Kidney epithelial cell (primary cell): Measurements from ENCODE around the gene DDX54. TPM values are rescaled to one million over a fixed set of nuclear protein-coding genes. Genes with fewer than 3 reads are reported as not detected.

ENCODE experiments used
- DNase-seq: peaks from one replicate; pipeline ENCODE4 v3.0.0-alpha.2; 2010; ENCODE audit warnings: low read depth
- H3K27me3 ChIP-seq: 2 replicates; pipeline ENCODE4 v1.6.0; 2011; ENCODE audit warnings: low read length; ENCODE audit not compliant: control insufficient read depth, insufficient read depth
- H3K36me3 ChIP-seq: 2 replicates; pipeline ENCODE4 v1.5.1; 2011; ENCODE audit warnings: low read length; ENCODE audit not compliant: control insufficient read depth, insufficient read depth
- H3K4me3 ChIP-seq: 2 replicates; pipeline ENCODE4 v1.5.1; 2011; ENCODE audit warnings: low read depth, mild to moderate bottlenecking, control low read depth, low read length
- total RNA-seq: library from RNA; depleted of rRNA; stranded (reverse); fragments of >200 nt; gene quantifications from 2 replicates; pipeline ENCODE4 v1.2.3, GENCODE V29; 2015
- TF ChIP-seq, protein P1 (sequence below): IDR thresholded peaks from 2 replicates; pipeline ENCODE4 v1.5.1; 2011; ENCODE audit warnings: mild to moderate bottlenecking, moderate library complexity, low read length, control low read depth, inconsistent platforms; ENCODE audit not compliant: insufficient read depth, poor library complexity, severe bottlenecking

The DDX54 gene
- total RNA-seq, 1 donor from 2014 or later: 77.6 TPM

DNA sequence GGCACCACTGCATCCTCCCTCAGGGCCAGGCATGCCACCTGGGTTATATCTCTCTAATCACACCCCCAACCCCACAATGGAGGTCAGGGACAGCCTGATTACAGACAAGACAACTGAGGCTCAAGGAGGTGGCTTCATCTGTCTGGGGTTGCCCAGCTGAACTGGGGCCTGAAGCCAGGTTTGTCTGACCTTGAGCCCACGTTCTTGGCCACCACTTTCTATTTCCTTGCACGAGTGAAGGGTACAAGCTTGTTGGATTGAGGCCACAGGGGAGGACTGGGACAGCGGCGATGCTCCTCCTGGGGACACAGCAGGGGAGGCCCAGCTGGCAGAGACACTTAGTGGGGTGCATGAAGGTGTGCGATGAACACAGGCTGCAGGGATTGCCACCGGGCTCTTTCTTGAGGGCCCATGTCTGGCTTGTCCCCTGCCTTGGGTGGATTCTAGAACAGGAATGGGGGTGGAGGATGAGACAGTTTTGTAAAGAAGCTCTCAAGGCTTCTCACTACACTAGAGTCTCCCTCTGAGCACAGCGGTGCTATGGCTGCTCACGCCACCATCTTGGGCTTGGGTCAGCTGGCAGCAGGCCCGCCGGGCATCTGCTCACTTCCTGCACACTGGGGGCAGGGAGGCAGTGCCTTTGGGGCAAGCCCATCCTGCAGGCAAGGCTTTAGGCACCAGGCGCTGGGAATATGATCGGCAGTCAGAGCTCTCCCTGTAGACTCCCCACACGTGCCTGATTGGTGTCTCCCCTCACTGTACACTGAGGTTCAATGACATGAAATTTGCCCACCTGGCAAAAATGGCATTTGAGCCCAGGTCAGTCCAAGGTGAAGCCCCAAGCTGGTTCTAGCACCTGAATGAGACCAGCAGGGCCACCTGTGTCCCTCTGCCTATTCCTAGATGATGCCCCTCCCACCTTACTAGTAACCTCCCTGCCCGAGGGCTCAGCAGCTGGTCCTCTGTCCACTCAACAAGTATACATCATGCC lies 16.2 kb upstream of the DDX54 start:
- TF ChIP-seq, protein P1, sequence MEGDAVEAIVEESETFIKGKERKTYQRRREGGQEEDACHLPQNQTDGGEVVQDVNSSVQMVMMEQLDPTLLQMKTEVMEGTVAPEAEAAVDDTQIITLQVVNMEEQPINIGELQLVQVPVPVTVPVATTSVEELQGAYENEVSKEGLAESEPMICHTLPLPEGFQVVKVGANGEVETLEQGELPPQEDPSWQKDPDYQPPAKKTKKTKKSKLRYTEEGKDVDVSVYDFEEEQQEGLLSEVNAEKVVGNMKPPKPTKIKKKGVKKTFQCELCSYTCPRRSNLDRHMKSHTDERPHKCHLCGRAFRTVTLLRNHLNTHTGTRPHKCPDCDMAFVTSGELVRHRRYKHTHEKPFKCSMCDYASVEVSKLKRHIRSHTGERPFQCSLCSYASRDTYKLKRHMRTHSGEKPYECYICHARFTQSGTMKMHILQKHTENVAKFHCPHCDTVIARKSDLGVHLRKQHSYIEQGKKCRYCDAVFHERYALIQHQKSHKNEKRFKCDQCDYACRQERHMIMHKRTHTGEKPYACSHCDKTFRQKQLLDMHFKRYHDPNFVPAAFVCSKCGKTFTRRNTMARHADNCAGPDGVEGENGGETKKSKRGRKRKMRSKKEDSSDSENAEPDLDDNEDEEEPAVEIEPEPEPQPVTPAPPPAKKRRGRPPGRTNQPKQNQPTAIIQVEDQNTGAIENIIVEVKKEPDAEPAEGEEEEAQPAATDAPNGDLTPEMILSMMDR: no peak
- DNase-seq: no peak
- Histone ChIP-seq H3K4me3 (no peak overlapping the region), H3K27me3 (no peaks in the 10 kb centered on the region), H3K36me3 (no peaks in the 10 kb centered on the region)

DNA sequence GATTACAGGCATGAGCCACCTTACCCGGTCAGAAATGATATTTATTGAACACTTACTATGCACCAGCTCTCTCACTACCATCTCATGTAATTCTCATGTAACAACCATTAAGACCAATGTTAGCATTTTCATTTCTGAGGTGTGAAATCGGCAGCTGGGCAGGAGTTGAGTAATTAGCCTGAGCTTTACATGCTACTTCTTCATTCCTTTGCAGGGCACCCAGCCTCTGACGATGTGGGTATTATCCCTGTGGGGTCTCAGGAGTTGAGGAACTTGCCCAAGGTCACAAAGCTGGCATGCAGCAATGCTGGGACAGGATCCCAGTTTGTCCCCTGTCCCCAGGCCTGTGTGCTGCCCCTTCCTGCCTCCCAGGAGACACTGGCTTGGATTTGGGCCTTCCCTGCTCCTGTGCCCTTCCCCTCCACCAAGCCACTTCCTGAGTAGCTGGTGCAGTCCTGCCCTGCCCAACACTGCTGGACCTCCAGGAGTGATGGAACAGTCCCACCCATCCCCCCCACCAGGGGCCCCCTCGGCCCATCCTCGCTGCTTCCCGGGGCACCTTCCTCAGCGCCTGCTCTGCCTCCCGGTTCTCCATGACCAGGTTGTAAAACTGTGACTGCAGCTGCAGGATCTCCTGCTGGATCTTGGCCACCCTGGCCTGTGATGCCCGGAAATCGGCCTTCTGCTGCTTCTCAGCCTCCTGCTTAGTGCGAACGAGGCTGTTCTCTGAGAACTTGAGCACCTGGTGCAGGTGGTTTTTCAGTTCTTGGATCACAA lies 14.9 kb upstream of the DDX54 start:
- Histone ChIP-seq H3K4me3 (no peak overlapping the region), H3K36me3 (no peaks in the 10 kb centered on the region), H3K27me3 (no peaks in the 10 kb centered on the region)
- TF ChIP-seq, protein P1: no peak
- DNase-seq: no peak

DNA sequence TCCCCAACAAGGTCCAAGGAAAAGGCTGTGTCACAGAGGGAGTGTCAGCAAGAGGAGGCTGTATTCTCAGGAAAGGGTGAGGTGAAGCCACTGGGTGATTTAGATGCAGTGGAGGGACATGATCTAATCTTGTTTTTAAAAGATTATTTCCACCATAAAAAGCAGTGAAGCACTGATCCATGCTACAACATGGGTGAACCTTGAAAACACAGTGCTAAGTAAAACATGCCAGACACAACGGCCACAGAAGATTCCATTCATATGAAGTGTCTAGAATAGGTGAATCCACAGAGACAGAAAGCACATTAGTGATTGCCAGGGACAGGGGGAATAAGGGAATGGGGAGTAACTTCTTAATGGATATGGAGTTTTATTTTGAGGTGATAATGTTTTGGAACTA lies 13.0 kb upstream of the DDX54 start:
- H3K4me3 ChIP-seq: no peak overlapping the region
- H3K27me3 ChIP-seq: no peaks in the 10 kb centered on the region
- TF ChIP-seq, protein P1: no peak
- no peak for DNase-seq
- no peaks in the 10 kb centered on the region for H3K36me3 ChIP-seq

DNA sequence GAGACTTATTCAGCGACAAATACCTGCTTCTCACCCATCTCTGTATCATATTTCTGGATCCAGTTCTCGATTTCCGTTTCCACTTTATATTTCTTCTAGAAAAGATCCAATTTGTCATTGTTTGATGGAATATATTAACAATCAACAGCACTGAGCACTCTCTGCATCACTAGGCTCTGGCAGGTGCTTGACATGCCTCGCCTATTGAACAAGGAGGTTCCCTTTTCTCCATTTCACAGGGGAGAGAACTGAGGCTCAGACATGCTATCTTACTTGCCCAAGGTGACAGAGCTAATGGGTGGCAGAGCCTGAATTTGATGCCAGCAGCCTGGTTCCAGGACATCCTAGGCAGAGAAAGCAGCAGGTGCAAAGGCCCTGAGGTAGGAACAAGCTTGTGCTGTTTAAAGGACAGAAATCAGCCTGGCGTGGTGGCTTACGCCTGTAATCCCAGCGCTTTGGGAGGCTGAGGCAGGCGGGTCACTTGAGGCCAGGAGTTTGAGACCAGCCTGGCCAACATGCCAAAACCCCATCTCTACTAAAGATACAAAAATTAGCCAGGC lies 12.3 kb upstream of the DDX54 start:
- no peak for DNase-seq
- TF ChIP-seq, protein P1: no peak
- H3K36me3 ChIP-seq: no peaks in the 10 kb centered on the region
- no peaks in the 10 kb centered on the region for H3K27me3 ChIP-seq
- no peak overlapping the region for H3K4me3 ChIP-seq

DNA sequence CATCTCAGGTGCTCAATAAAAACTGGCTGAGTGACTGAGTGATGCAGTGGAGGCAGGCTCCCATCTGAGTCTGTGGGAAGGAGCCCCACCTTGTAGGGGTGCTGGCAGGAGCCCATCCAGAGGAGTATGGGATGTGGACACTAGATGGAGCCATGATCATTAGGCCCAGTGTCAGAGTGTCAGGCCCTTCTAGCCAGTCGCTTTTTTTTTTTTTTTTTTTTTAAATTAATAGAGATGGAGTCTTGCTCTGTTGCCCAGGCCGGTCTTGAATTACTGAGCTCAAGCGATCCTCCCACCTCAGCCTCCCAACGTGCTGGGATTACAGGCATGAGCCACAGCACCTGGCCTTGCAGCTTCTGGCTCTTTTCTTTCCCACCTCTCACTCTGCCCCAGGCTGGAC lies 11.7 kb upstream of the DDX54 start:
- Histone ChIP-seq H3K4me3 (no peak overlapping the region), H3K36me3 (no peaks in the 10 kb centered on the region), H3K27me3 (no peaks in the 10 kb centered on the region)
- TF ChIP-seq, protein P1: peak; percentile 79
- DNase-seq: no peak
